GM12878 (cell line): ENCODE data around the gene RPLP2. TPM values are rescaled to one million over a fixed set of nuclear protein-coding genes. Genes with fewer than 3 reads are reported as not detected.

Experiments
- HCFC1 ChIP-seq: fragments of 150-350 bp; IDR thresholded peaks from 2 replicates; pipeline ENCODE4 v1.6.1; 2014; ENCODE audit warnings: low read length
- MYB ChIP-seq: fragments of 150-350 bp; IDR thresholded peaks from 2 replicates; pipeline ENCODE4 v1.6.1; 2014; ENCODE audit warnings: mild to moderate bottlenecking, low read depth, low read length, borderline replicate concordance
- NRF1 ChIP-seq: conservative IDR thresholded peaks from 2 replicates; pipeline ENCODE4 v1.6.1; 2011; ENCODE audit warnings: mild to moderate bottlenecking, low read depth, low read length, improper control_type of control experiment
- POLR2AphosphoS2 ChIP-seq: IDR thresholded peaks from 2 replicates; pipeline ENCODE4 v1.6.1; 2011; ENCODE audit warnings: low read depth, mild to moderate bottlenecking, low read length, improper control_type of control experiment, moderate library complexity
- PRDM15 ChIP-seq: fragments of 450-650 bp; formaldehyde crosslinking; IDR thresholded peaks from 2 replicates; pipeline ENCODE4 v1.4.0; 2020; ENCODE audit warnings: mild to moderate bottlenecking, moderate library complexity
- RFX5 ChIP-seq: IDR thresholded peaks from 2 replicates; pipeline ENCODE4 v1.6.1; 2011; ENCODE audit warnings: low read depth, low read length, improper control_type of control experiment
- SMAD1 ChIP-seq: fragments of 450-650 bp; IDR thresholded peaks from 2 replicates; pipeline ENCODE4 v1.6.1; 2018; ENCODE audit warnings: mild to moderate bottlenecking, low read depth; ENCODE audit not compliant: partially characterized antibody
- SREBF2 ChIP-seq: IDR thresholded peaks from 2 replicates; pipeline ENCODE4 v1.6.1; 2012; ENCODE audit warnings: mild to moderate bottlenecking, low read length
- TCF3 ChIP-seq: IDR thresholded peaks from 2 replicates; pipeline ENCODE4 v1.6.1; 2012; ENCODE audit warnings: low read depth, mild to moderate bottlenecking, low read length, borderline replicate concordance; ENCODE audit not compliant: insufficient read depth
- WRNIP1 ChIP-seq: IDR thresholded peaks from 2 replicates; pipeline ENCODE4 v1.6.1; 2011; ENCODE audit warnings: low read depth, low read length, improper control_type of control experiment, borderline replicate concordance
- ZBTB4 ChIP-seq: fragments of 450-650 bp; formaldehyde crosslinking; IDR thresholded peaks from 2 replicates; pipeline ENCODE4 v1.4.0; 2022; ENCODE audit warnings: mild to moderate bottlenecking, moderate library complexity
- polyA plus RNA-seq, 11 experiments: library from polyadenylated mRNA; depleted of rRNA in 4 of 11; unstranded in 6 of 11; stranded (reverse) in 5 of 11; fragments of >200 nt; fragmentation: Nextera tagmentation in 4 of 11; fragmentation: Illumina TruSeq in 1 of 11; extraction: Ambion mirVana in 4 of 11; extraction: Trizol in 1 of 11; gene quantifications; 1 replicate in 1 of 11; 2 replicates in 10 of 11; pipeline versions ENCODE4 v1.2.1 to v1.2.3, GENCODE V29; 2011 to 2016; ENCODE audit warnings: inconsistent platforms in 2 of 11, missing spikeins in 2 of 11, low read depth in 1 of 11
- total RNA-seq, 4 experiments: library from RNA; depleted of rRNA in 3 of 4; stranded (reverse); fragments of >200 nt in 3 of 4; fragmentation: Illumina TruSeq in 1 of 4; extraction: Trizol in 1 of 4; gene quantifications; 2 replicates each; pipeline versions ENCODE4 v1.2.1 to v1.2.3, GENCODE V29; 2013 to 2021
- TF ChIP-seq, protein P1 (sequence below): fragments of 450-650 bp; IDR thresholded peaks from 2 replicates; pipeline ENCODE4 v1.6.1; 2018; ENCODE audit warnings: borderline replicate concordance, mild to moderate bottlenecking; ENCODE audit not compliant: partially characterized antibody
- TF ChIP-seq, protein P2 (sequence below): IDR thresholded peaks from 2 replicates; pipeline ENCODE4 v1.6.1; 2012; ENCODE audit warnings: improper control_type of control experiment, low read depth, low read length; ENCODE audit not compliant: insufficient replicate concordance

RPLP2 gene
- total and polyA plus RNA-seq, 10 of the 15 experiments (the other 5 are each of a cell fraction or from before 2014, with no cell fraction given) = 488 to 3,558 (median 1,481) TPM

DNA sequence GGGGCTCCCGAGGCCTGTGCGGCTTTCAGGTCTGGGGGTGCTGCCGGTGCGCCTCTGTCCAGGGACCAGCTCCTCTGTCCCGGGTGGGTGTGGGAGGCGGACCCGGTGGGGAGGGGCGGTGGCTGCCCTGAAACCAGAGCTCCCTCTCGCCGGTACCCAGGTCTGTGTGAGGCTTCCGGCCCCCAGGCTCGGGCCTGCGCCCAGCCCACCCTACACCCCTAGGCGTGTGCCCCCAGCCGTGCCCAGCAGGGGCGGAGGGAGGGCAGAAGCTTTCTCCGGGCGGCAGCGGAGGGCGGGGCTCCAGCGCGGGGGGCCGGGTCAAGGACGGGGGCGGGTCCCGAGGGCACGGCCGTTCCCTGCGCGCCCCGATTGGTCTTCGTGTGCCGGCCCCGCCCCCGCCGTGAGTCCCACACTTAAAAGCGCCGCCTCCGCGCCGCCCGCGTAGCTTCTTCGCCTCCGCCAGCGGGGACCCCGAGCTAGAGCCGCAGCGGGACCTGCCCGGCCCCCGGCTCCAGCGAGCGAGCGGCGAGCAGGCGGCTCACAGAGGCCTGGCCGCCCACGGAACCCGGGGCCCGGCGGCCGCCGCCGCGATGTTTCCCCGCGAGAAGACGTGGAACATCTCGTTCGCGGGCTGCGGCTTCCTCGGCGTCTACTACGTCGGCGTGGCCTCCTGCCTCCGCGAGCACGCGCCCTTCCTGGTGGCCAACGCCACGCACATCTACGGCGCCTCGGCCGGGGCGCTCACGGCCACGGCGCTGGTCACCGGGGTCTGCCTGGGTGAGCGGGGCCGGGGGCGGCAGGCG lies 9.6 kb downstream of the RPLP2 start (continued):
- TF ChIP-seq MYB (no peak), WRNIP1 (no peak), SMAD1 (no peak), RFX5 (no peak), PRDM15 (CRISPR knock-in tag) (no peak), NRF1 (no peak), SREBF2 (no peak), POLR2AphosphoS2 (peak; percentile 95), ZBTB4 (no peak), TCF3 (peak; percentile 73; the same call in 1 of the 2 replicates), HCFC1 (no peak)
- TF ChIP-seq, protein P1, sequence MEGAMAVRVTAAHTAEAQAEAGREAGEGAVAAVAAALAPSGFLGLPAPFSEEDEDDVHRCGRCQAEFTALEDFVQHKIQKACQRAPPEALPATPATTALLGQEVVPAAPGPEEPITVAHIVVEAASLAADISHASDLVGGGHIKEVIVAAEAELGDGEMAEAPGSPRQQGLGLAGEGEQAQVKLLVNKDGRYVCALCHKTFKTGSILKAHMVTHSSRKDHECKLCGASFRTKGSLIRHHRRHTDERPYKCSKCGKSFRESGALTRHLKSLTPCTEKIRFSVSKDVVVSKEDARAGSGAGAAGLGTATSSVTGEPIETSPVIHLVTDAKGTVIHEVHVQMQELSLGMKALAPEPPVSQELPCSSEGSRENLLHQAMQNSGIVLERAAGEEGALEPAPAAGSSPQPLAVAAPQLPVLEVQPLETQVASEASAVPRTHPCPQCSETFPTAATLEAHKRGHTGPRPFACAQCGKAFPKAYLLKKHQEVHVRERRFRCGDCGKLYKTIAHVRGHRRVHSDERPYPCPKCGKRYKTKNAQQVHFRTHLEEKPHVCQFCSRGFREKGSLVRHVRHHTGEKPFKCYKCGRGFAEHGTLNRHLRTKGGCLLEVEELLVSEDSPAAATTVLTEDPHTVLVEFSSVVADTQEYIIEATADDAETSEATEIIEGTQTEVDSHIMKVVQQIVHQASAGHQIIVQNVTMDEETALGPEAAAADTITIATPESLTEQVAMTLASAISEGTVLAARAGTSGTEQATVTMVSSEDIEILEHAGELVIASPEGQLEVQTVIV = no peak
- TF ChIP-seq, protein P2, sequence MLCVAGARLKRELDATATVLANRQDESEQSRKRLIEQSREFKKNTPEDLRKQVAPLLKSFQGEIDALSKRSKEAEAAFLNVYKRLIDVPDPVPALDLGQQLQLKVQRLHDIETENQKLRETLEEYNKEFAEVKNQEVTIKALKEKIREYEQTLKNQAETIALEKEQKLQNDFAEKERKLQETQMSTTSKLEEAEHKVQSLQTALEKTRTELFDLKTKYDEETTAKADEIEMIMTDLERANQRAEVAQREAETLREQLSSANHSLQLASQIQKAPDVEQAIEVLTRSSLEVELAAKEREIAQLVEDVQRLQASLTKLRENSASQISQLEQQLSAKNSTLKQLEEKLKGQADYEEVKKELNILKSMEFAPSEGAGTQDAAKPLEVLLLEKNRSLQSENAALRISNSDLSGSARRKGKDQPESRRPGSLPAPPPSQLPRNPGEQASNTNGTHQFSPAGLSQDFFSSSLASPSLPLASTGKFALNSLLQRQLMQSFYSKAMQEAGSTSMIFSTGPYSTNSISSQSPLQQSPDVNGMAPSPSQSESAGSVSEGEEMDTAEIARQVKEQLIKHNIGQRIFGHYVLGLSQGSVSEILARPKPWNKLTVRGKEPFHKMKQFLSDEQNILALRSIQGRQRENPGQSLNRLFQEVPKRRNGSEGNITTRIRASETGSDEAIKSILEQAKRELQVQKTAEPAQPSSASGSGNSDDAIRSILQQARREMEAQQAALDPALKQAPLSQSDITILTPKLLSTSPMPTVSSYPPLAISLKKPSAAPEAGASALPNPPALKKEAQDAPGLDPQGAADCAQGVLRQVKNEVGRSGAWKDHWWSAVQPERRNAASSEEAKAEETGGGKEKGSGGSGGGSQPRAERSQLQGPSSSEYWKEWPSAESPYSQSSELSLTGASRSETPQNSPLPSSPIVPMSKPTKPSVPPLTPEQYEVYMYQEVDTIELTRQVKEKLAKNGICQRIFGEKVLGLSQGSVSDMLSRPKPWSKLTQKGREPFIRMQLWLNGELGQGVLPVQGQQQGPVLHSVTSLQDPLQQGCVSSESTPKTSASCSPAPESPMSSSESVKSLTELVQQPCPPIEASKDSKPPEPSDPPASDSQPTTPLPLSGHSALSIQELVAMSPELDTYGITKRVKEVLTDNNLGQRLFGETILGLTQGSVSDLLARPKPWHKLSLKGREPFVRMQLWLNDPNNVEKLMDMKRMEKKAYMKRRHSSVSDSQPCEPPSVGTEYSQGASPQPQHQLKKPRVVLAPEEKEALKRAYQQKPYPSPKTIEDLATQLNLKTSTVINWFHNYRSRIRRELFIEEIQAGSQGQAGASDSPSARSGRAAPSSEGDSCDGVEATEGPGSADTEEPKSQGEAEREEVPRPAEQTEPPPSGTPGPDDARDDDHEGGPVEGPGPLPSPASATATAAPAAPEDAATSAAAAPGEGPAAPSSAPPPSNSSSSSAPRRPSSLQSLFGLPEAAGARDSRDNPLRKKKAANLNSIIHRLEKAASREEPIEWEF = no peak
